ENCODE results near the gene PBX1.

The PBX1 gene

DNA sequence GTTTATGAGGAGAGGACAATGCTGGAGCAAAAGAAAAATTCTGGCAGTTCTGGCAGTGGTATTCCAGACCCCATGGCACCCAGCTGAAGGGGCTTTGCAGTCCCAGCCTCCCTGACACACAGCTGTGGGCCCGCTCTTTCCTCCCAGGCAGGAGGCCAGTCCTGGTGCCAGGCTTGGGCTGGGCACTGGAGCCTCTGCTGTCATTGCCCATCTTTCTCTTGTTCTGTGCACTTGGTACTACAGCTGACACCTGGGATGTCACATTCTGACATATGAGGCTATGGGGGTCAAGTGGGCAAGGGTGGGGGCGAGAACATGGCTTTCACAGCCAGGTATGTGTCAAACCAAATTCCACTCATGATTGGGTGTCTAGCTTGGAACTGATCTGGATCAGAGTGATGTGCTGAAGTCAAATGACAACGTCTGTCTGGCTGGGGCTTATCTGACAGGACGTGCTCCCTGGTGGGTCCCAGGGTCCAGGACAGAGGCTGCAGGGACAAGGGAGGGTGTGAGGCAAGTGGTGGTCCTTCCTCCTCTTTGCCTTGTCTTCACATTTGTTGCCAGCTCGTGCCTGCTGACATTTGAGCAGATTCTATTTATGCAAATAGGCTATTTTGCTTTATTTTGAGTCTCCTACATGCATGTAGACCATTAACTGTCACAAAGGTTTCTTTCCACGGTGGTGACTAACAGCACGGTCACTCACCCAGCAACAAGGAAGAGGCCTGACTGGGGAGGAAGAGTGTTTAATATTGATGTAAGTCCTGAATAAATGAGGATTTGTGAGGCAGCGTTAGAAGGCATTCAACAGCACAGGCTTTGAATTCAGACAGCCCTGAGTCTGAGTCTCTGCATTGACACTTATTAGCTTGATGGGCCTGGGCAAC, 336.3 kb downstream of the PBX1 start:
- no peak for DNase-seq

DNA sequence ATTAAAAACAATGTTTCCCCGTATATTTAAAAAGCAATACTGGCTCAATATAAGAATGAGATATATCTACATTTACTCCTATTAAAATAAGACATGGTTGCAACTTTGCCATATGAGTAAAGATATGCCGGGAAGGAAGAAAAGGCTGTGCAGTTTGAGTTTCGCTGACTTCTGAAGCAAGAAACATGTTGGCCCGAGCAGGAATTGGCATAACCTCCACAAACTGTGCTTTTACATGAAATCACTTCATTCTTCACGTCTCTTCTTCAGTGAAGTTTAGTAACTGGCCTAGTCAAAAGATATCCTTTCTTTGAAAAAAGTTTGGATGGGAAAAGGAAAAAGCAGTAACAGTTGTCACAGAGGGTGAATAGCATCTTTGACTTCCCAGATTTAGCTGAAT, 342.0 kb downstream of the PBX1 start:
- DNase-seq = no peak

All from NK-92 treated with Interleukin-12 subunit alpha and Interleukin-12 subunit beta, amount 100 ng/mL, for 24 hours (cell line).